Measurements from ENCODE around the gene UNC13D. TPM values are rescaled to one million over a fixed set of nuclear protein-coding genes. Genes with fewer than 3 reads are reported as not detected.

UNC13D gene
- total RNA-seq, 1 experiment from 2014 or later: 9.0 TPM

- CTCF ChIA-PET: no interaction called here
- peaks cover 8% of the 10 kb centered on the region for H3K4me1 ChIP-seq
- TF ChIP-seq, protein P1, sequence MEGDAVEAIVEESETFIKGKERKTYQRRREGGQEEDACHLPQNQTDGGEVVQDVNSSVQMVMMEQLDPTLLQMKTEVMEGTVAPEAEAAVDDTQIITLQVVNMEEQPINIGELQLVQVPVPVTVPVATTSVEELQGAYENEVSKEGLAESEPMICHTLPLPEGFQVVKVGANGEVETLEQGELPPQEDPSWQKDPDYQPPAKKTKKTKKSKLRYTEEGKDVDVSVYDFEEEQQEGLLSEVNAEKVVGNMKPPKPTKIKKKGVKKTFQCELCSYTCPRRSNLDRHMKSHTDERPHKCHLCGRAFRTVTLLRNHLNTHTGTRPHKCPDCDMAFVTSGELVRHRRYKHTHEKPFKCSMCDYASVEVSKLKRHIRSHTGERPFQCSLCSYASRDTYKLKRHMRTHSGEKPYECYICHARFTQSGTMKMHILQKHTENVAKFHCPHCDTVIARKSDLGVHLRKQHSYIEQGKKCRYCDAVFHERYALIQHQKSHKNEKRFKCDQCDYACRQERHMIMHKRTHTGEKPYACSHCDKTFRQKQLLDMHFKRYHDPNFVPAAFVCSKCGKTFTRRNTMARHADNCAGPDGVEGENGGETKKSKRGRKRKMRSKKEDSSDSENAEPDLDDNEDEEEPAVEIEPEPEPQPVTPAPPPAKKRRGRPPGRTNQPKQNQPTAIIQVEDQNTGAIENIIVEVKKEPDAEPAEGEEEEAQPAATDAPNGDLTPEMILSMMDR (IDR thresholded peaks at IDR 0.05; ENCODE audit: insufficient read depth in 1 of 2, low read depth in 1 of 2, low read length in 1 of 2, severe bottlenecking in 1 of 2, unreplicated experiment in 1 of 2): no peak
- POLR2A ChIA-PET: interaction anchor here (2.0 kb wide), 1 partner anchor 9 kb away, joined by 6 read pairs; no protein-coding TSS in a partner anchor
- no peak overlapping the region for H3K4me3 ChIP-seq (ENCODE audit: low read depth, low read length)
- no peaks in the 10 kb centered on the region for H3K27me3 ChIP-seq (replicated peaks; ENCODE audit: control insufficient read depth, insufficient read depth, low read length)
- peaks cover 2% of the 10 kb centered on the region; the same call in 1 of the 2 replicates for H3K36me3 ChIP-seq (ENCODE audit: control insufficient read depth, insufficient read depth, low read length)
- intact Hi-C loops (cut with micrococcal nuclease; ENCODE audit: unreplicated experiment): no loop called here
- Mint-ChIP-seq H3K27ac (ENCODE audit: unreplicated experiment) (peak overlapping the region; percentile 74), H3K36me3 (ENCODE audit: insufficient read depth, unreplicated experiment) (peaks cover 77% of the 10 kb centered on the region), H3K4me1 (ENCODE audit: low read depth, unreplicated experiment) (peaks cover 21% of the 10 kb centered on the region), H3K27me3 (ENCODE audit: insufficient read depth, unreplicated experiment) (peaks cover 4% of the 10 kb centered on the region), H3K4me3 (ENCODE audit: unreplicated experiment) (peak overlapping the region; percentile 100), H3K9me3 (ENCODE audit: unreplicated experiment) (no peaks in the 10 kb centered on the region)
- DNase-seq: no peak
- BruUV-seq (replicated peaks): no TSS peak
- H3K9me3 ChIP-seq: no peaks in the 10 kb centered on the region
These were observed 66.8 kb downstream of the UNC13D start for GRCh38 chr17:75777296-75777922.

Small RNA genes within 50 kb of the gene (microRNA-seq; reads per million reads assigned to microRNA genes)
- not detected for gene MIR4738

Other genes starting within 250 kb of the UNC13D start
- gene SMIM5, start 211.0 kb downstream of the UNC13D start, total RNA-seq (2022): 0.20 TPM in 1 of 2 replicates, not detected in the other
- 67.0 and 67.7 TPM in 2 replicates for gene RECQL5, start 177.2 kb downstream of the UNC13D start, total RNA-seq (2022)
- 119 and 126 TPM in 2 replicates for gene SAP30BP, start 177.1 kb downstream of the UNC13D start, total RNA-seq (2022)
- 50.8 and 55.4 TPM in 2 replicates for gene ITGB4, start 122.9 kb downstream of the UNC13D start, total RNA-seq (2022)
- 41.1 and 45.0 TPM in 2 replicates for gene GALK1, start 79.2 kb downstream of the UNC13D start, total RNA-seq (2022)
- gene UNK, start 59.6 kb downstream of the UNC13D start, total RNA-seq (2022): 31.2 and 33.3 TPM in 2 replicates
- 66.6 and 72.3 TPM in 2 replicates for gene WBP2, start 10.9 kb upstream of the UNC13D start, total RNA-seq (2022)
- gene TRIM47, start 34.2 kb upstream of the UNC13D start, total RNA-seq (2022): 2.0 and 2.5 TPM in 2 replicates
- 23.1 and 25.2 TPM in 2 replicates for gene TRIM65, start 52.5 kb upstream of the UNC13D start, total RNA-seq (2022)
- 157 and 163 TPM in 2 replicates for gene MRPL38, start 60.5 kb upstream of the UNC13D start, total RNA-seq (2022)
- gene FBF1, start 96.6 kb upstream of the UNC13D start, total RNA-seq (2022): 13.9 and 14.1 TPM in 2 replicates
- 43.7 and 48.3 TPM in 2 replicates for gene ACOX1, start 134.8 kb upstream of the UNC13D start, total RNA-seq (2022)
- gene TEN1, start 134.8 kb upstream of the UNC13D start, total RNA-seq (2022): 19.1 and 20.3 TPM in 2 replicates
- 5.2 and 6.8 TPM in 2 replicates for gene CDK3, start 156.5 kb upstream of the UNC13D start, total RNA-seq (2022)
- 0.16 and 0.46 TPM in 2 replicates for gene EVPL, start 182.9 kb upstream of the UNC13D start, total RNA-seq (2022)
- 105 and 113 TPM in 2 replicates for gene SRP68, start 228.1 kb upstream of the UNC13D start, total RNA-seq (2022)
- 0.50 and 0.79 TPM in 2 replicates for gene GALR2, start 230.4 kb upstream of the UNC13D start, total RNA-seq (2022)
- gene ZACN, start 234.8 kb upstream of the UNC13D start, total RNA-seq (2022): 0.34 TPM in 1 of 2 replicates, not detected in the other